SK-N-SH treated with all-trans-retinoic acid at 6 μM for 48 hours (cell line): ENCODE results near the gene ZNF654.

Source experiments
- ARNTL ChIP-seq: fragments of 450-650 bp; formaldehyde crosslinking; IDR thresholded peaks from 2 replicates; pipeline ENCODE4 v1.5.0; 2020; ENCODE audit warnings: low read depth, mild to moderate bottlenecking, moderate library complexity, borderline replicate concordance
- GLIS3 ChIP-seq: fragments of 250-450 bp; sonication (Bioruptor Pico); IDR thresholded peaks from 2 replicates; pipeline ENCODE4 v1.5.0; 2020; ENCODE audit warnings: mild to moderate bottlenecking, moderate library complexity
- PPARA ChIP-seq: fragments of 250-450 bp; sonication (Bioruptor Pico); IDR thresholded peaks from 2 replicates; pipeline ENCODE4 v1.5.0; 2020; ENCODE audit warnings: mild to moderate bottlenecking, borderline replicate concordance
- RARB ChIP-seq: fragments of 250-450 bp; sonication (Bioruptor Pico); IDR thresholded peaks from 2 replicates; pipeline ENCODE4 v1.8.0; 2021; ENCODE audit warnings: mild to moderate bottlenecking, moderate library complexity
- SNAI2 ChIP-seq: fragments of 250-450 bp; sonication (Bioruptor Pico); IDR thresholded peaks from 2 replicates; pipeline ENCODE4 v1.5.0; 2020; ENCODE audit warnings: mild to moderate bottlenecking, moderate library complexity
- ZFP3 ChIP-seq: fragments of 250-450 bp; sonication (Bioruptor Pico); IDR thresholded peaks from 2 replicates; pipeline ENCODE4 v1.5.0; 2020; ENCODE audit warnings: mild to moderate bottlenecking, moderate library complexity
- ZFP30 ChIP-seq: fragments of 450-650 bp; formaldehyde crosslinking; IDR thresholded peaks from 2 replicates; pipeline ENCODE4 v1.5.0; 2022; ENCODE audit warnings: mild to moderate bottlenecking, moderate library complexity
- ZNF565 ChIP-seq: fragments of 450-650 bp; formaldehyde crosslinking; conservative IDR thresholded peaks from 2 replicates; pipeline ENCODE4 v1.5.0; 2020; ENCODE audit warnings: low read depth, mild to moderate bottlenecking, moderate library complexity
- ZNF70 ChIP-seq: fragments of 450-650 bp; formaldehyde crosslinking; IDR thresholded peaks from 2 replicates; pipeline ENCODE4 v1.5.0; 2020; ENCODE audit warnings: mild to moderate bottlenecking, moderate library complexity
- TF ChIP-seq, protein P1 (sequence below): fragments of 250-450 bp; sonication (Bioruptor Pico); IDR thresholded peaks from 2 replicates; pipeline ENCODE4 v1.8.0; 2020; ENCODE audit warnings: mild to moderate bottlenecking, moderate library complexity, borderline replicate concordance

DNA sequence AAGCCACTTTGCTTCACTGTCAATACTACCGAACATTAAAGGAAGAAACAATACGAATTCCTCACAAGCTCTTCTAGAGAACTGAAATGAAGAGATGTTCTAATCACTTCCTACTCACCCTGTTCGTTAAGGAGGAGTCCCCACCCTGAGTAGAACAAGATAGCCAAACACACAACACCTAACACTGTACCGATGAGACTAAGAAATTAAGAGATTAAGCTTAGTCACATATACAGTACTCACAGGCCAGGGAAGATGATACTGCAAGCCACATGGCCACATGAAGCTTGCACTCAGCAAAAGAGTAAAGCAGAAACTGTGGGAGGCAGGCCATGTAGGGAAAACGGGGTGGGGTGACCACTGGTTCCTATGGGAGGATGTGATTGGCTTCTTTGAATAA, 48.2 kb upstream of the ZNF654 start:
- no peak for TF ChIP-seq SNAI2
- TF ChIP-seq GLIS3 = no peak
- TF ChIP-seq RARB (CRISPR knock-in tag) = no peak
- TF ChIP-seq, protein P1, sequence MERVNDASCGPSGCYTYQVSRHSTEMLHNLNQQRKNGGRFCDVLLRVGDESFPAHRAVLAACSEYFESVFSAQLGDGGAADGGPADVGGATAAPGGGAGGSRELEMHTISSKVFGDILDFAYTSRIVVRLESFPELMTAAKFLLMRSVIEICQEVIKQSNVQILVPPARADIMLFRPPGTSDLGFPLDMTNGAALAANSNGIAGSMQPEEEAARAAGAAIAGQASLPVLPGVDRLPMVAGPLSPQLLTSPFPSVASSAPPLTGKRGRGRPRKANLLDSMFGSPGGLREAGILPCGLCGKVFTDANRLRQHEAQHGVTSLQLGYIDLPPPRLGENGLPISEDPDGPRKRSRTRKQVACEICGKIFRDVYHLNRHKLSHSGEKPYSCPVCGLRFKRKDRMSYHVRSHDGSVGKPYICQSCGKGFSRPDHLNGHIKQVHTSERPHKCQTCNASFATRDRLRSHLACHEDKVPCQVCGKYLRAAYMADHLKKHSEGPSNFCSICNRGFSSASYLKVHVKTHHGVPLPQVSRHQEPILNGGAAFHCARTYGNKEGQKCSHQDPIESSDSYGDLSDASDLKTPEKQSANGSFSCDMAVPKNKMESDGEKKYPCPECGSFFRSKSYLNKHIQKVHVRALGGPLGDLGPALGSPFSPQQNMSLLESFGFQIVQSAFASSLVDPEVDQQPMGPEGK (CRISPR knock-in tag) = no peak
- TF ChIP-seq PPARA (CRISPR knock-in tag) = no peak
- no peak for TF ChIP-seq ARNTL (CRISPR knock-in tag)
- no peak for TF ChIP-seq ZNF565
- TF ChIP-seq ZFP3 (CRISPR knock-in tag) = no peak
- TF ChIP-seq ZNF70 (CRISPR knock-in tag) = no peak
- no peak for TF ChIP-seq ZFP30 (CRISPR knock-in tag)
